Measurements from ENCODE around the gene ITGAE. TPM values are rescaled to one million over a fixed set of nuclear protein-coding genes. Genes with fewer than 3 reads are reported as not detected.

ITGAE gene
- total and polyA plus RNA-seq, 2 experiments from 2014 or later, result 11.7 to 44.9 TPM

- Histone ChIP-seq H3K4me1 (ENCODE audit: insufficient read depth) (no peaks in the 10 kb centered on the region; the same call in 1 of the 2 replicates), H2AFZ (no peak overlapping the region), H3K27ac (ENCODE audit: low read depth) (no peak overlapping the region), H4K20me1 (replicated peaks; ENCODE audit: insufficient read depth) (no peaks in the 10 kb centered on the region), H3K4me2 (no peak overlapping the region), H3F3A (replicated peaks; ENCODE audit: low read depth) (no peaks in the 10 kb centered on the region), H3K36me3 (ENCODE audit: insufficient read depth) (no peaks in the 10 kb centered on the region), H3K4me3 (no peak overlapping the region), H3K9me2 (ENCODE audit: insufficient read depth) (no peaks in the 10 kb centered on the region), H3K27me3 (ENCODE audit: insufficient read depth) (no peaks in the 10 kb centered on the region), H3K79me2 (replicated peaks; ENCODE audit: insufficient read depth) (no peaks in the 10 kb centered on the region)
- H3K36me3 Mint-ChIP-seq (ENCODE audit: low read depth), result no peaks in the 10 kb centered on the region
- ATAC-seq (peak; percentile 85), DNase-seq (ENCODE audit: low spot score) (peak; percentile 78)
- peaks cover 23% of the 10 kb centered on the region for H3K4me1 Mint-ChIP-seq
- no peak overlapping the region for H3K27ac Mint-ChIP-seq
- TF ChIP-seq CTCF (conservative IDR thresholded peaks at IDR 0.05; ENCODE audit: low read depth in 2 of 2) (peak; percentile 40 to 59), POLR2AphosphoS5 (IDR thresholded peaks at IDR 0.05; ENCODE audit: low read depth) (no peak)
- H3K9me3 Mint-ChIP-seq, result peaks cover 3% of the 10 kb centered on the region; the same call in 1 of the 3 replicates
- H3K4me3 Mint-ChIP-seq, result no peak overlapping the region
- peaks cover 10% of the 10 kb centered on the region for H3K27me3 Mint-ChIP-seq (ENCODE audit: insufficient read depth, low read depth, poor library complexity)
These were observed 28.2 kb downstream of the ITGAE start for GRCh38 chr17:3772764-3773163.

GRCh38 chr17:3771140-3771539 is 29.8 kb downstream of the ITGAE start:
- Histone ChIP-seq H3K36me3 (ENCODE audit: insufficient read depth) (no peaks in the 10 kb centered on the region), H3K27ac (ENCODE audit: low read depth) (no peak overlapping the region), H3F3A (replicated peaks; ENCODE audit: low read depth) (no peaks in the 10 kb centered on the region), H2AFZ (peak overlapping the region; percentile 43; the same call in 1 of the 2 replicates), H3K4me3 (no peak overlapping the region), H3K4me2 (no peak overlapping the region), H3K79me2 (replicated peaks; ENCODE audit: insufficient read depth) (no peaks in the 10 kb centered on the region), H4K20me1 (replicated peaks; ENCODE audit: insufficient read depth) (no peaks in the 10 kb centered on the region), H3K9me2 (ENCODE audit: insufficient read depth) (no peaks in the 10 kb centered on the region), H3K27me3 (ENCODE audit: insufficient read depth) (no peaks in the 10 kb centered on the region), H3K4me1 (ENCODE audit: insufficient read depth) (no peaks in the 10 kb centered on the region; the same call in 1 of the 2 replicates)
- Mint-ChIP-seq H3K4me3 (no peak overlapping the region), H3K4me1 (peaks cover 23% of the 10 kb centered on the region), H3K9me3 (peaks cover 10% of the 10 kb centered on the region; the same call in 1 of the 3 replicates), H3K27me3 (ENCODE audit: insufficient read depth, low read depth, poor library complexity) (peaks cover 6% of the 10 kb centered on the region), H3K36me3 (ENCODE audit: low read depth) (no peaks in the 10 kb centered on the region), H3K27ac (no peak overlapping the region)
- no peak for ATAC-seq
- no peak for DNase-seq (ENCODE audit: low spot score)
- TF ChIP-seq CREB1 (CRISPR knock-in tag; IDR thresholded peaks at IDR 0.05; ENCODE audit: low read depth) (no peak), EZH2 (IDR thresholded peaks at IDR 0.05; ENCODE audit: low read depth, unreplicated experiment) (no peak)

GRCh38 chr17:3770466-3770865 is 30.5 kb downstream of the ITGAE start:
- ATAC-seq, result no peak; the same call in 2 of the 3 replicates
- TF ChIP-seq CREB1 (CRISPR knock-in tag; IDR thresholded peaks at IDR 0.05; ENCODE audit: low read depth) (no peak), EZH2phosphoT487 (IDR thresholded peaks at IDR 0.05; ENCODE audit: unreplicated experiment) (no peak), CTCF (conservative IDR thresholded peaks at IDR 0.05; ENCODE audit: low read depth in 2 of 2) (no peak)

More at GRCh38 chr17:3770466-3770865, 30.5 kb downstream of the ITGAE start:
- H3K4me1 ChIP-seq (ENCODE audit: insufficient read depth), result no peaks in the 10 kb centered on the region; the same call in 1 of the 2 replicates
- H3K4me2 ChIP-seq, result no peak overlapping the region
- peaks cover 6% of the 10 kb centered on the region for H3K27me3 Mint-ChIP-seq (ENCODE audit: insufficient read depth, low read depth, poor library complexity)
- DNase-seq (ENCODE audit: low spot score), result no peak
- no peaks in the 10 kb centered on the region for H3K36me3 Mint-ChIP-seq (ENCODE audit: low read depth)
- no peaks in the 10 kb centered on the region for H3K9me2 ChIP-seq (ENCODE audit: insufficient read depth)
- no peak overlapping the region for H3K4me3 Mint-ChIP-seq
- H3K27ac ChIP-seq (ENCODE audit: low read depth), result no peak overlapping the region
- peaks cover 12% of the 10 kb centered on the region; the same call in 1 of the 3 replicates for H3K9me3 Mint-ChIP-seq
- H2AFZ ChIP-seq, result peak overlapping the region; percentile 43; the same call in 1 of the 2 replicates
- H3K36me3 ChIP-seq (ENCODE audit: insufficient read depth), result no peaks in the 10 kb centered on the region
- no peaks in the 10 kb centered on the region for H3K79me2 ChIP-seq (replicated peaks; ENCODE audit: insufficient read depth)
- no peaks in the 10 kb centered on the region for H3K27me3 ChIP-seq (ENCODE audit: insufficient read depth)
- H3K27ac Mint-ChIP-seq, result no peak overlapping the region
- no peaks in the 10 kb centered on the region for H4K20me1 ChIP-seq (replicated peaks; ENCODE audit: insufficient read depth)
- peaks cover 25% of the 10 kb centered on the region for H3K4me1 Mint-ChIP-seq
- H3K4me3 ChIP-seq, result no peak overlapping the region
- no peaks in the 10 kb centered on the region for H3F3A ChIP-seq (replicated peaks; ENCODE audit: low read depth)

Data from GM23338 (cell line).